GM19372 (cell line): ENCODE results near the gene POLR1H.

ENCODE experiments used
- ATAC-seq: cut with Tn5 transposase; IDR thresholded peaks from one replicate; pipeline ENCODE4 v1.9.1; 2021; ENCODE audit warnings: mild to moderate bottlenecking, low read depth, moderate library complexity; ENCODE audit not compliant: unreplicated experiment

POLR1H gene

DNA sequence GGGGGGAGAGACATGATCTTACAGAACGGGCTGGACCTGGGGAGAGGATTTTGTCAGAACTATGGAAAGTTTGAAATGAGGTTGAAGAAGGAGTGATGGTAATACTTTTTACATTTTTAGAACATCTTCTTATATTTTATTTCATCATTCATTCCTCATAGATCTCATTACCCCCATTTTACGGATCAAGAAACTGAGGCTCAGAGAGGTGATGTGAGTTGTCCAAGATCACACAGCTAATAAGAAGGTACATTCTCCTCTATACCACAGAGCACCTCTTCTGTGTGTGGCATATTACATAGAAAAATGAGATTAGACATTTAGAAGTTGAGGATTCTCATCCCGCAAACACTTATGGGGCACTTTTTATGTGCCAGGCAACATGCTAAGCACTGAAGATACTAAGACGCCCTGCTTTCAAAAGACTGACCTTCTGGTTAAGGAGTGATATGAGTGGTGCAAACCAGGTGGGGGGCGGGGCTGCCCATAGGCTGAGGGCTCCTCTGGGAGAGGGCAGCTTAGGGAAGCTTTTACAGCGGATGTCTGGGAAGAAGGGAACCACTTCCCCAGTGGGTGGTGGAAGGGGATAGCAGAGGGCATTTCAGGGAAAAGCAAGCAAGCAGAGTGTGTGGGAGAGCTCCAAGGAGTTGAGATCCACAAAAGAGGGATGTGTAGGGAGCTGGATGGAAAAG is 31.9 kb downstream of the POLR1H start:
- no peak for ATAC-seq

DNA sequence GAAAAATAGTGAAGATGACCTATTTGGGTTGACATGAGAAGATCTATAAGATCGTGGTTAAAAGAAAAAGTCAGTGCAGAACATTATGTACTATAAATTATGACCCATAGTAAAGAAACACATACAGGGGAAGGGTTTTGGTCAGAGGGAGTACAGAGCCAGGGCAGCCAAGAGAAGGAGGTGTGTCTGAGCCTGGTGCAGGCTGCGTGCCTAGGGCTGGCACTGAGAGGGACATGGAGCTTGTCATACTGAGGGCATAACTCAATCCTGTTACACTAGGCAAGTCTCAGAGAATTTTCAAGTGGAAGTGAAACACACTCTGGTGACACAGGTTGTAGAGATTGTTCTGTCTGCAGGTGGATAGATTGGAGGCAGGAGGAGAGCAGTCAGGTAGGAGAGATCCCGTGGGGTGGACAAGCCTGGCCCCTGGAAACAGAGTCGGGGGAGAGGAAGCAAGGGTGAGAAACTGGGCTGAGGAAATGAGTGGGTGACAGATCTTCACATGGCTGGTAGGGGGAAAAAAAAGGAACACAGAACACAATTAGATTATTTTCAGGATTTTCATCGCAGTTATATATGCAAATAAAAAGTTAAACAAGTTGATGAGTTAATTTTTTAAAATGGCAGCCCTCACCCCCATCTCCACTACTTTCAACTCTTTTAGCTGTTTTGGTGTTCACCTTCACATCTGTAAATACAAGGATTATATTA is 33.0 kb downstream of the POLR1H start:
- no peak for ATAC-seq

DNA sequence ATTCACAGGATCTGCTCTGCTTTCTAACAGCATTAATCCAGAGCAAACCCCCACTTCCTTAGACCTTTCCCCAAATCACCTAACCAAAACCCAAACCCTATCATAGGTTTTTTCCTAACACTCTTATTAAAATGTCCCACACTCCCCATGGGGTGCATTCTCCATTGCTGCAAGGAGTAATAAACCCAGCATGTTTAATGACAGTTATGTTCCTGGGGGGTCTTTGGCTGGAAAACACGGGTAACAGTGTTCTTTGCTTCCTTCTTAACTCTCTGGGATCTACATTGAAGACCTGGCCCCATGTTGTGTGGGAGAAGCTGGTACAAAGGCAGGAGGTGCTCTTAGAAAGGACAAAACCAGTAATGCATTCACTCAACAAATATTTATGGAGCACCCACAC is 35.8 kb downstream of the POLR1H start:
- no peak for ATAC-seq

DNA sequence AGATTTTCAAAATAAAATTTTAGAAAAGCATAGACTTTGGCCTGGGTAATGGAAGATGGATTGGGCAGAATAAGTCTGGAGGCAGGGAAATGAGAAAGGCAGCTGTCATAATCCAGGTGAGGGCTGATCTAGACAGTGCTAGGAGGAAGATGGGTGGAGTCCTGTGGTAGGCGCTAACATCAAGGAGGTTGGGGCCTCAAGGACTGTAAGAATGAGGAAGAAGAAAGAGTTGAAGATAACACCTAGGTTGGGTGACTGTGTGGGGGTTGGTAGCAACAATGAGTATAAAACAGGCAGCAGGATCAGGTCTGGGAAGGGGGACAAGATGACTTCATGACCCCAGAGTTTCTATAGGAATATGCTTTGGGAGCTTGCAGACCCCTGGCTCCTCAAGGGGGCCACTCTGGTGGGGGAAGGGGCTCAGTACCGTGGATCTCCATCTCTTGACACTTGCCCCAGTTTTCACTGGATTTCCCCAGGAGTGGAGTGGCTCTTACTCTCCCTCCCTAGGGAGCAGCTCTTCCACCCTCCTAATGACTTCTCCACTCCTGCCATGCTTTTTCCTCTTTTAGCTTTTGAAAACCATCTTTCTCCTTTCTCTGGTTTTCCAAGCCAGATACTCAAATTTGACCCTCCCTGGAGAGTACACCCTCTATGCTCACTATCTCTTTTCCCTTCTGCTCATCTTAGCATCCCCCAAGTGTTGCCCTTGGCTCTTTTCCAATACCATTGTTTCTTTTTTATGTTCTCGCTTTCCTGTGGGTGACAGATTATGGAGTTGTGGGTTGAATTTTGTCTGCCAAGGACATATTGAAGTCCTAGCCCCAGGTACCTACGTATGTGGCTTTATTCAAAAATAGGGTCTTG is 37.1 kb downstream of the POLR1H start:
- no peak for ATAC-seq

DNA sequence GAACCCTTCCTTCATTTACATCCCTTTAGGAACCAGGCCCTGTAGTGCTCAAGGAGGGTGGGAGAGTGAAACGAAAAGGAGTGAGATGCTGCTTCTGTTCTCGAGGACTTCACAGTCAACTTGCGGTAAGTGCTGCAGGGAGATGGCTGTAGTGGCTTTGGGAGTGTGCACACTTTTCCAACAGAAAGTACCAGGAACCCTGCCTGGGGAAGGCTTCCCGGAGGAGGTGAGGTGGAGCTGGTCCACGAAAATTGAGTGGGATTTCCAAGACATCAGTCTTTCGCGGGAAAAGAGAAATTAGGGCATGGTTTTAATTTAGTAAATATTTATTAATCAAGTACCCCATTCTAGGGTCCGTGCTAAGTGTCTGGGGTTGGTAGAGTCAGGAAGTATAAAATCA is 39.1 kb downstream of the POLR1H start:
- no peak for ATAC-seq

DNA sequence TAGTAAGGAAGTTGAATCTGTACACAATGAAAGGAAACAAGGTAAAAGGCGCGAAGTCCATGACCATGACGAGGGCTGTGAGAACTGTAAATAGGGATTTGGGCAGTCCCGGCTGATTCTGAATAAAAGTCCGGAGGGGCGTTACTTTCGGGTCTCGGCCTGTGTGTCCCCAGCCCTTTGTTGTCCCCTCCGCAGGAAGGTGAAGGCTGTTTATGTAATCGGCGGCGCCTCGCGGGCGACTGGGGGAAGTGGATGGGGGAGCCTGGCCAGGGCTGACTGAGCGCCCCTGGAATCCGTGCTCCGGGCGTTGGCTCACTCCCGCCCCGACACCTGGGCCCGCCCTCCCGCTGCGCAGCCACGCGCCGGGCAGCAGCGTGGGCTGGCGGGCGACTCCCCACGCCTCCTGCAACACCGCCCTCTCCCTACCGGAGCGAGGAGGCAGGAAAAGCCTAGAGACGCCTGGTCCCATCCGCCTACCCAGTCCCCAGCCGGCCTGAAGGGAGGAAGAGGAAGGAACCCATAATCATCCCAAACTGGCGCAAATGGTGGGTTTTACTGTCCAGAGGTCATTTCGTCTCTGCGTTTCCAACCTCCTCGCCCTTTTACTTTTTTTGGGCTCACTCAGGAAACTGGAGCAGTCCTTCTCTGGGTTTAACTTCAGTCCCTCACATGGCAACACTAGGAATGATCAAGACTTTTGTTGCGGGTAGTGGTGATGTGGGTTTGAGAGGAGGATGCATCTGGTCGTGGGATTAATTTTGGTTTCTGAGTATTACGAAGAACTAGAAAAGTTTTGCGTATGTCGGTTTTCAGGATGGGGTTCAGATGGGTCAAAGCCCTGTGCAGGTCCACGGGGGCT is 39.7 kb downstream of the POLR1H start:
- no peak for ATAC-seq

DNA sequence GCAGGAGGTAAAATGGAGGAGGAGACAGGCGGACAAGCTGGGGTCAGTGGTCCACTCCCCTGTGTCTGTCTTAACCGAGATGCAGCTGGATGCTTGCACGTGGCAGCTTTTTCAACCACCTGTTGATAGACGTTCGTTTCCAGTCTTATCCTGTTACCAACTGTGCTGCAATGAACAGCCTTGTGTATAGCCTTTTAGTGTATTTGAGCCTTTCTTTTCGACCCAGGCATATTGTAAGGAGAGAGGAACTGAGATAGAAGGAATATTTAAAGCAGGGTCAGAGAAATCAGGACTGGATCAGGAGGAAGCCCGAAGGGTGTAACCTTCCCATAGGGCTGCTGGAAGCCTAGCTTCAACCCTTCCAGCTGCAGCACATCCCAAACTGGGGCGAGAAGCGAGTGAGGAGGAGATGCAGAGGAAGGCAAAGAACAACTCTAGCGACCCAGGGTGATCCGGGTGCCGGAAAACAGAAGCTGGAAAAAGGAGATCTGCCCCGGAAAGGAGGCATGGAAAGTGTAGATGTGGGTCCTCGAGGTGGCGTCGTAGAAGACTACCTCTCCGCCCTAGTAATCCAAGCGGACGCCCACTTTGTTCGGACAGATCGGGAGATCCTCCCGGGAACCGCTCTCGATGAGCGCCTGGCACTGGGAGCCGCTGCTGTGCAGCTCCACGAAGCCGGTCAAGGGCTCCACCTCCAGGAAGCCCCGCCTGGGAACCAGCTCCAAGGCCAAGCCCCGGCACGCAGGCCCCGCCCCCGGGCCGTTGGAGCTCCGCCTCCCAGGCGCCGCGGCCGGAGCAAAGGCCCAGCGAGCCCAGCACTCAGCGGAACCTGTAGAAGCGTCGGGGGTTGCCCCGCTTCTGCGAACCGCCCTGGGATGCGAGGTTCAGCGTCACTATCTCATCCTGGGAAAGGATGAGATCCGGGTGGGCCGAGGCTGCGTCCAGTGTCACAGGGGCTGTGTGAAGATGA is 40.7 kb downstream of the POLR1H start:
- ATAC-seq = peak; percentile 51

DNA sequence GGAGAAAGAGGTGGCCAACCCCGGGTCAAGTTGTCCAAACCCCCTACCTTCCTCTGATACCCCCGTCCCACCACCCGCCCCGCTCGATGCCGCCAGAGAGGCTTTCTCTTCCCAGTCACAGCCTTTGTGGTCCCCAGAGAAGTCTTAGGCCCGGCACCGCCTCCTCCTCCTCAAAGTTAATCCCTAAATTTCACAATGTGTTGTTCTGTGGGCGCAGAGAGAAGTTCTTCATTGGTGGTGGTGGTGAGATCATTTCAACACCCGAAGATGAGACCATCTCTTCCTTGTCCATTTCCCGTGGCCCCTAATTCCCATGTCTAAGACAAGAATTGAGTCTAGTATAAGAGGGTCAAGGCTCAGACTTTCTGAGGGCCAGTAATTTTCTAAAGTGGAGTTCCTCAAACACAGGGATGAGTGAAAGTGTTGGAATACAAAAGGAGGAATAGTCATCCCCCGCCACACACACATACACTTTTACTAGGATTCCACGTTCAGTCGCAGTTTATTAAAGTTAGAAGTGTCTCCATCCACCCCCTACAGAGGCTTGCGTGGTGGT is 41.4 kb downstream of the POLR1H start:
- ATAC-seq = no peak

DNA sequence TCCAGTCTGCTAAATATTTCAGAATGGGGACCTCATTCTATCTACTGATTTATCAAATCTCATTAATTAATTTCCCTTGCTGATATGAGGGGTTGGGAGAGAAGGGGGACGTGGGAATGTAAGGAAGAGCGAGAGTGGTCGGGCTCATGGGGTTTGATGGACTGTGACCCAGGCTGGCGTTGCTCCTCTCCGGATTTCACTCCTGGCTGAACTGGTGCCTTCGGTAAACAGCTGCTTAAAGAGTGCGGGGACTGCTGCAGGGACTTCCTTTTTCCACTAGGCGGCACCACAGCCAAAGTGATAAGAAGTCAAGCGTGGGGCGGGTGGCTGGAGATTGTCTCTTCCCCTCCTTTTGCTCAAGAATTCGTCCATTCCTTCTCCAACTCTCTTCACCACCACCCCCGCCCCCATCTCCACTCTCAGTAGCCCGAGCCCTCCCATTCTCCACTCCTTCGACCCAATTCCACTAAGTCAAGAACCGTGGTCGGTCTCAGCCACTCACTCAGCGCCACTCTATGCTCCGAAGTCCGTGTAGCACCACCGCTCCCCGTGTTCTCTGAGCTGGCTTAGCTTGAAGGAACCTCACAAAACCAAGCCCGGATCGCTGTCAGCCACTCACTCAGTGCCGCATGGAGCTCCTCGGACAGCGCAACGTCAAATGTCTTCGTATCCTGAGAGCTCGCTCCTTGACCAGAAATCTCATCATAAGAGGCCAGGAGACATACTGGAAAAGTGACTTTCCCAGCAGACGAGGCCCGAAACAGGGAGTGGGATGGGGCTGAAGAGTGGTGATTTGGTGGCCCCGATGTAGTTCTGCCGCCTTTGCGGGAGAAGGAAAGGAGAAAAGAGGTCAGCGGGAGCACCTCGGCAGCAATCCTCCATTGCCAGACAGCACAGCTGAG is 42.2 kb downstream of the POLR1H start:
- no peak for ATAC-seq

DNA sequence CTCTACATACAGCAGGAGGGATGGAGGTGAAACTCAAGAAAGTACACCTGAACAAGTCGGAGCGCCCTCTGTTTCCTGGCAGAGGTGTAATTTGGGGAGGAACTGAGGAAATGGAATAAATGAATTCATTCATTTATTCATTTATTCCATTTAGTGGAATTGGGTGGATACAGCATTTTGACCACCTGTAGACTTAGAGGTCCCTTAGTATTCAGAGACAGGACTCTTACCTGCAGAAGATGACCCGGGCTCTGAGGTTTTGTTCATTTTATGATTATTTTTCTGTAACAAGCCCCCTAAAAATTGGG is 42.8 kb downstream of the POLR1H start:
- ATAC-seq = no peak

DNA sequence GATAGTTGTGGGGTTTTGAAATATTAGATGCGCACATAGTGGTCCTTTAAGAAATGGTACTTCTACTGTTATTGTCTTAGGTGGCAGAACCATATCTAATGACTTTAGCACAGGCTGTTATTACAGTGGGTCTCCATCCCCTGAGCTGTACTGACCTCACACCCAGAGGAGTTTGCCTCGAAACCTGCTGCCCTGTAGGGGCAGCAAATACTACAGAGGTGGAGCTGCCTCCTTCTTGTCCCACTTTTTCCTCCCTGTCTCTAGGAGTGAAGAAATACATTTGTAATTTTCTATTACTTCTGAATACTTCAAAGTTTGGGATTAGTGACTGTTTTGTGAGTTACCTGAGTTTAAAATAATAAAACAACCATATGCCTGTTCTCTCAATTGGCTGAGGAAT is 43.6 kb downstream of the POLR1H start:
- no peak for ATAC-seq

DNA sequence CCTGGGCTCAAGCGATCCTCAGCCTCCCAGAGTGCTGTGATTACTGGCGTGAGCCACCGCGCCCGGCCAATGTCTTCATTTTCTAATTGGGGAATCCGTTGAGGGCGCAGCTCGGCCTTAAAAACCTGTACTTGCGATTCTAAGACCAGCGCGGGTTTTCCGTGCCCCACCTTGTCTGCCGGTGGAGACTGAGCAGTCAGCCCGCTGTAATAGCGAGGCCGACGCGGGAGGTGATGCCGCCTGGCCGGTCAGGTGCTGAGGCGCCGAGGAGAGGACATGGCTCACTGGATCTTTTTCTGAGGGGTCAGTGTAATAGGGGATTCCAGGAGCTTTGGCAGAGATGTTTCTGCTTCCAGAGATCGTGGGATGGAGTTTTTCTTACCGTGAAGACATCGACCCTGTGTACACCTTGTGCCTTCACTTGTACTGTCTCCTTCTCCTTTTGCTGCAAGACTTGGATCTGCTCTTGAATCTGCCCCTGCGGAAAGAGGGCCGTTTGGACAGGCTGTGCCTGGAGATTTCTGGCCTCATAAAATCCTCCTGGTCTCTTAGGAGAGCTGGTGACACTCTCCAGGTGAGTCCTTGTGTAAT is 50.3 kb downstream of the POLR1H start:
- no peak for ATAC-seq

DNA sequence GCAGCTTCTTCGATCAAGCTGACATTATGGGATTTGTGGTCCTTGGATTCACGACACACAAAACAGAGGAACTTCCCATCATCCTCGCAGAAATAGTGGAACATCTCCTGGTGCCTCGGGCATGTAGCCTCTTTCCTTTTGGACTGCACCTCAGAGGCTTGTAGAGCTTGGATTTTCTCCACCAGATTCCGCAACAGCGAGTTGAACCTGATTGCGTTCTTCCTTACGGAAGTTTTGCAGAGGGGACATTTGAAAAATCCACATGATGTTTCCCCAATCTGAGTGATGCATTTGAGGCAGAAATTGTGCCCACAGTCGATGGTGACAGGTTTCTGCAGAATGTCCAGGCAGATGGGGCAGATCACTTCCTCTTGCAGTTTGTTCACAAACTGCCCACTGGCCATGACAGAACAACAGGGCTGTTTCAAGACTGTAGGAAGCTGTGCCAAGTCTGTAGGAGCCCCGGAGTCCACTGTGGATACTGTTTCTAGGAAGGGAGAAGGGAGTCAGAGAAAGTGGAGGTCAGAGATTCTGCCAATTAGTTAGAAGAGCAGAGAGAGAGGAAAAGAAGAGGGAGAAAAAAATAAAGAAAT is 51.4 kb downstream of the POLR1H start:
- ATAC-seq = no peak

DNA sequence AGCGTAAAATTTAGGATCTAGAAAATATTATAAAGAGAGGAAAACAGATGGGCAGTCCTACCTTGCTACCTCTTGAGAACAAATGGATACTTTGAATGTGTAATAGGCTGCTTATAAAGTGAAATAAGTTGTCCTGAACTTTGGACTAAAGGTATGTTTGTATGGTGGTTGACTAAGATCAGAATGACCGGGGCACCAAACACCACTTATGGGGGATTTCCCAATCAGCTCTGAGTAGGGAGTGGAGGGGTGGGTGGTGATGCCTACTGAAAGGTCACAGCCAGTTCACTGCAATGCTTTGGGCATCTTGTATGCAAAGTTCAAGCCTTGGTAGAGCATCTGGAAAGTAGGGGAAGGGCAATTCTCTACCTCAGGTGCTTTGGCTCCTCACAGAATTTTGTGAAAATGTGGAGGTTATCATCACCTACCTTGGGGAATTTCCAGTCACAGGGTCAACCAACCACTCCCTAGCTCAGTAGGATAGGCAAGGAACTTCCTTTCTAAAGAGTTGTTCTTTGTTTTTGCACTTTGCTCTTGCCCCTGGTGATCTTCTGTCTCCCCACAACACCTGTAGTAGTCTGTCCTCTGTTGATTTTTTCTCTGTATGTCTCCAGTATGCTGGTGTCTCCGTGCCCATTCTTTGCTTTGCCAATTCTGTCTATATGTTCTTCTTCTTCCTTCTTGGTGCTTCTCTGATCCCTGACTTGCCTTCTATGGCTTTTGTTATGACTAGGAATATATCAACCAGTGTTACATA is 52.1 kb downstream of the POLR1H start, which contains the start of gene TRIM31:
Gene TRIM31, minus strand, starts transcription at position 88 of the 757 bp plus-strand sequence. CDS start 285 bp downstream, outside the sequence.
- no peak for ATAC-seq

DNA sequence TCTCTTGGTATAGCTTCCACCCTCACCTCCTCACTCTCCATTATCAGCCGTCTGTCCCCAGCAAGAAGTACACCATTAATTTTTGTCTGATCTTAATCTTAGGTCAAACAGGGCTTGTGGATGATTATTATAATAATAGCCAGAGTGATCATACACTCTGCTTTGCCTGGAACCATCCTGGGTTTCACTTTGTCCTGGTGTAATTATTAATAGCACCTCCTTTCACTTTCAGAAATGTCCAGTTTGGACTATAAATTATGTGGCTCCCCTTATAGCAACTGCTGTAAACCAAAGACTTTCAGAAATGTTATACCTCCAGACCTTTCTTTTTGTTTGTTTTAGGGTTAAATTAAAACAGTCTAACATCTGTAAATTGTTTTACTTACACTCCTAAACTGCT is 52.8 kb downstream of the POLR1H start:
- no peak for ATAC-seq
